Right hindlimb (tissue), 1 donor: ENCODE measurements around the gene OTOG.

Source experiments
- DNase-seq: peaks from one replicate; pipeline ENCODE4 v3.0.0-alpha.2; 2018

Gene OTOG

DNA sequence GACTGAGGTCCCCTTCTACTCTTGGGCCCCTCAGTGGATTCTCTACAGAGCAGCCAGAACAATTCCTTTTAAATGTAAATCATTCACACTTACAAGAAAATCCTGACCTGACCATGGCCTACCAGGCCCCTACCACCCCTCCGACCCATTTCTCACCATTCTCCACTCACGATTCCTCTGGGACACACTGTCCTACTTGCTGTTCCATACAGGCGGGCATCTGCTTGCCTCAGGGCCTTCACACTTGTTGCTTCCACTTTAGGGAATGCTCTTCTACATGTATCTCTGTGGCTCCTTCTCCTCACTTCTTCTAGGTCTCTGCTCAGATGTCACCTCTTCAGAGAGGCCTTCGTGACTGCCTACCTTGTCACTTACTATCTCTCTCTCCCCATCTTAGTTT lies 6.3 kb upstream of the OTOG start:
- no peak for DNase-seq

DNA sequence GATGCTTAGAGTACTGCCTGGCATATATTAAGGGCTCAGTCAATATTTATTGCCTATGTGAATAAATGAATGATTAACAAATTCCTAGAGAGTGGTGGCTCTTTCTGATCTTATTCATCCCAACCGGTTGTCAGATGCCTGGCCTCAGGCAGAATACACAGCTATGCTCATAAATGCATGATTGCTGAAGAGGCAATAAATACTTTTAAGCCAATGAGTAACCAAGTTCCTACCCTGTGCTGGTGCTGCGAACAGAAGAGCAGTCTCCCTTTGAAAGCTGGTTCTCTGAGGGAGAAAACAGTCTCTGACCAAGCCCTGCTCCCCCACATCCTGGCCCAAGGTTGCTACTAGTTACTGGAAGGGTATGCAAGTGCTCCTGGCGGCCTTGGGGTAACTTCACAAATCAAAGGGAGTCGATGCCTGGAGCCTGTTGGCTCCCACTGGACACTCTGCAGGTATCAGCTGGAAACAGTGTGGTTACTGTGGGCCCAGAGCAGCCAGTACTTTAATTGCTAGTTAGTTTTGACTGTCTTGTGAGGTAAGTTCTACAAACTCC lies 5.7 kb upstream of the OTOG start:
- no peak for DNase-seq

DNA sequence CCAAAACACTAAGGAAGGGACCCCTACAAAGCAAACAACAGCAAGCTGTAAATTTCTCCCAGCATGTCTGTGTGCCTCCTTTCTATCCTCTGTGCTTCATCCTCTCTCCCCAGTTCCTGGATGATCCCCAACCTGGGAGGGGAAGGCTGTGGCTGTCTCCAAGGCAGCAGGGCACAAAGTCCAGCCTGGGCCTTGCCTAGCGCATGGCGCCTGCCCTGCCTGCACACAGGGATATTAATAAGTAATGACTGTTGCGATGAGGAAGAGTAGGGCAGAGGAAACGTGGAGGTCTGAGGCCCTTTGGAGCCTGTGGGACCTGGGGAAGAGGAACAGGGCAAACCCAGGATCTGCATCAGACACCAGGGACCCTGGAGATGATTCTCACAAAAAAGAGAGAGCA lies 4.8 kb upstream of the OTOG start:
- DNase-seq: no peak

DNA sequence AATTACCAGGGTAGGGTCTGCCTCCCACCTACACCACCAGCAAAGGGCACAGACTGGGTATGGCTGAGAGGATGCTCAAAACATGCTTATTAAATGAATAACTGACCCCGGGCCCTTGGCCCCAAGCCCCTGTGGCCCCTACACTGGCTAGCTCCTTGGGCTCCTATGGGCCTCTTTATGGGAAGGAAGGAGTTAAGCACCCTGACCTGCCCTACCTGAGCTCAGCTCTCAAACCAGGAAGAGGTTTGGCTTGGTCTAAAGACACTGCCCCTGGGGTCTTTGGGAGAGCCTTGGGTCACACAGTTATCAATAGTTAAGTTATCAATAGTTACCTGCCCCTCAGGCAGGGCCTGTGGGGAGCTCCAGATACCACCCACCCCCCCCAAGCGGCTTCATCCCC lies 4.0 kb upstream of the OTOG start:
- DNase-seq: no peak

DNA sequence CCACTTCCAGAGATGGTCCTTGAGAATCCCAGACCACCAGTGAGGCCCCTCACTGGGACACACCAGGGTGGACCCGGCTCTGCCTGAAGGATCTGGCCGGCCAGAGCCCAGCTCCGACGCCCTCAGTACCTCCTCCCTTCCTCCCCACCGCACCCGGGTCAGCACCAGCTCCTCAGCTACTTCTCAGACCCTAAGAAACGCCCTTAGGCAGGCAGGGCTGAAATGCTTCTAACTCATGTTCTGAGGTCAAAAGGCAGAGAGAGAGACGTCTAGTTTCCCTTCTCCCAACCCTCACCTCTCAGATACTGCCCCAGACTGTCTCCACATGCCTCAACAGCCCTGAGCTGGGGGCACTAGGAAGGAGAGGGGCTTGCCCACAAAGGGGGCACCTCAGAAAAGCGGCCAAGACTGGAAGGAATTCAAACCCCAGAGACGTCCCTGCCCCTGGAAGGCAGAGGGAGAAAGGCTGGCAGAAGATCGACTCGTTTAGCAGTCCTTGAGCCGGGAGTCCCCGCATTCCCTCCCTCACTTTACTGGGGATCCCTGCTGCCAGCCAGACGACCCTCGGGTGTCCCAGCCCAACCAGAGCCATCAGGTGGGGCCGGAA lies 3.4 kb upstream of the OTOG start:
- no peak for DNase-seq

DNA sequence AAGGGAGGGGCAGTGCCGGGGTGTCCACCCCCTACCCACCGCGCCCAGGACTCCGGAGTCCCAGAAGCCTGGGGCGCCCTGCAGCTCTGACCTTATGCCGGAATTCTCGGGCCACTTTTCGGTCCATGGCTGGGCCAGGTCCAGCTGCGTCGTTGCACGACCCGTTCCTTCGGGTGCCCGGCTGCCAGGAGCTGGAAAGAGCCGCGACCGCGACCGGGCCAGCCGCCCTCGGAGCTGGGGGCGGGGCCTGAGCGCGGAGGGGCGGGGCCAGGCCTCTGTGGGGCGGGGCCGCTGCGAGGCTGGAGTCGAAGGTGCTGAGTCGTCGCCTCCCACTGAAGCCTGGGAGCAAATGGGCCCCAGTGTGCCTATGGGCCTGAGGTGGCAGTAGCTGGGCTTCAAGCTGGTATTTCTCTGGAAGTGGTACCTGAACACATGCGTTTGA lies 2.9 kb upstream of the OTOG start, which contains the start of gene USH1C:
Gene USH1C (minus strand): TSS at position 236 of the 442 bp plus-strand sequence. CDS start 109 bp downstream, at position 127.
- no peak for DNase-seq

DNA sequence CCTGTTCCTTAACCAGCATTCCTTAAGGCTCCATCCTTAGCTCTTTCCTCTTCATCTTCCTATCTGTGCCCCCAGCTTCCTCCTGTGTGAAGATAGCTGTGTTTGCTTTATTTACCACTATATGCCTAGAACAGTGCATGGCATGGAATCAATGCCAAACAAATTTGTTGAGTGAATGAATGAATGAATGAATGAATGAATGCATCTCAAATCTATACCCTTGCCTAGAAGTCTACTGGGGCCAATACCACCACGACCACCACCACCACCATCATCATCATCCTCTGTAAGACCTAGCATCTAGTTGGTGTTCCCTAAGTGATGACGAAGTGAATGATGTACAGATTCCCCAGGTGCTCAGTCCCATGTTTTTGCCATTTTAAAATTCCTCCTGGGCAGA lies 819 bp upstream of the OTOG start:
- DNase-seq: no peak

DNA sequence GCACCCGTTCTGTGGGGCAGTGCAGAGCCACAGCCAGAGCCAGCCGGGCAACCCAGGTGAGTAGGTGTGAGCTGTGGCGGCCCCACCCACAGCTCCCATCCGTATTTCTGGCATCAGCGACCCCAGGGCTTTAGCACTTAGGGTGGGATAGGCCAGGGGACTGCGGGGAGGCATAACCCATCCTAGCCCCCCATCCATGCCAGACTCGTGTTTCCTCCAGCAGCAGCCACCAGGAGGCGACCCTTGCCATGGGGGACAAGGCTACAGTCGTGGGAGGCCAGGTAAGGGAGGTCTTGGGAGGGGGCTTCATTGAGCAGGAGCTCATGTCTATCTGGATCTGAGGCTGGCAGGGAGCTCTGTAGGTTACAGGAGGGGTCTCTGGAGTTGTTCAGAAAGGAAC lies 873 bp downstream of the OTOG start:
- DNase-seq: peak; percentile 12

DNA sequence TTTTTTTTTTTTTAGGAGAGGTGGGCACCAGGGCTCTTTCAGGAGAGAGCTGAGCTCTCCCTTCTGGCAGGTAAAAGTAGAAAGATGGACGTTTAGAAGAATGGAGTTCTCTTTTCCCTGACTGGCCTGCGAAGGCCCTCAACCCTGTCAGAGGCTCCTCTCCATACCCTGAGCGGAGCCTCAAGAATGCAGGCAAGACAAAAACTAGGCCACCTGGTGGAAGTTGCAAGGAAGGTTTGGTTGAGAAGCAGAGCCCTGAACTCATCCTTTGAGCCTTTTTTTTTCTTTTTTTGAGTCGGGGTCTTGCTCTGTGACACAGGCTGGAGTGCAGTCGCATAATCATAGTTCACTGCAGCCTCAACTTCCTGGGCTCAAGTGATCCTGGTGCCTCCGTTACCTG lies 1.4 kb downstream of the OTOG start:
- peak; percentile 7 for DNase-seq

DNA sequence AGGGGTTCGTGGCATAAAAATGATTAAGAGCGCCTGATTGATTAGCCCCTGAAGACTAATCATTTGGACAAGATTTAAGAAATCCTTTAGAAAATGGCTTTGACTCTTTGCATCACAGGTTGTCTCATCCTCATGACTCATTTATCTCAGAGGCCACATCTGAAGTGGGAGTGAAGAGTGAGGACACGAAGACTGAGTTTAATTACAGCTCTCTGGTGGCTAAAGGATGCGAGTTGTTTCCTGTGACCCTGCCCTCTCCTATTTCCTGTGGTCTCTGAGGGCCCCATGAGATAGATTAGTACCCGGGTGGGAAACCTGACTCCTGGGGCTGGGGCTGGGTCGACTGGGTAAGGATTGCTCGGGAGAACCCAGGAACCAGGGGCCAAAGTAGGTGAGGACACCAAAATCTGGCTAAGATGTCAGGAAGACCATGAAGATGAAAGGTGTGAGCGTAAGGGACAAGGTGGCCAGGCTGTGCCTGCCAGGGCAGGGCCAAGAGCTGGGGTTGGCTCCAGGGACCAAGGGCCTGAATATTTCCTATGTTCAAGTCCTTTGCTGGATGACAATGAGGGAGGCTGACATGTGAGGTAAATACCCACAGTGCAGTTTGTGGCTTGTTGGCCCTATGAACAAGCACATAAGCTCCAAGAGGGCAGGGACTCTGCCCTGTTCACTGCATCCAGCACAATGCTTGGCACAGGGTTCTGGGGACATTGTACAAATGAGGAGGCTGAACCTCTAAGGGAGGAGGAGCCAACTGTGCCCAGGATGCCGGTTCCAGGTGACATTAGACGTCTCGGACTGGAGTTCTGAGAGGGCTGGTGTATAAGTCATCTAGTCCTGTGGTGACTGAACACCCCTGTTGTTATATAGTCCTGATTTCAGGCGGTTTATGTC lies 3.6 kb downstream of the OTOG start:
- DNase-seq: peak; percentile 7

DNA sequence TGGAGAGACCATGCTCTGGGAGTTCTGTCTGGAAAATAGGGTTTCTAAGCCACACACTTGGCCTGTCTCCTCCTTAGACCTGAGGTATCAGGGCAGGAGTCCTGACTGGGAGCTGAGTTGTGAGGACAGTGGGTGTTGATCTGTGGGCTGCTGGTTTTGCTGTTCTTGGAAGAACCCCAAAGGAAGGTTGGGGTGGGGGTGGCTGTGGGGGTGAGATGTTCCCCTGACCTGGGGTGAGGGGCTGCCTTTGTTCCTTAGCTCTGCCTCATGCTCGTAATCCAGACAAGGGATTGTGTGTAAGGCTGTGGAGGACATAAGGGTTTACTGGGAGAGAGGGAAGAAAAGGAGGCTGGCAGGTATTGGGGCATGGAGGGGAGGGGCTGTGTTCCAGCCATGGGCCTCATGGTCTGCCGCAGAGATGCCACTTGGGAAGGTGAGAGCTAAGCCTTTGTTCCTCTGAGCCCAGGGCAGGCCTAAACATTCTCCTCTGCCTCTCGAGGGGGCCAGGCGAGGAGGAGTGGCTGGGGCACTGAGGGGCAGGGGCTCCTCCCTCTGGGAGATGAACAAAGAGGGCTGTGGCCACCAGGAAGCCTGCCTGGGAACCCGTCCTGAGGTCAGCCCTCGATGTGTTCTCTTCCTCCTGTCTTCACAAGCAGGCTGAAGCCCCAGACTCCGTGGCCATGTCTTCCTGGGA lies 4.4 kb downstream of the OTOG start:
- DNase-seq: peak; percentile 15

DNA sequence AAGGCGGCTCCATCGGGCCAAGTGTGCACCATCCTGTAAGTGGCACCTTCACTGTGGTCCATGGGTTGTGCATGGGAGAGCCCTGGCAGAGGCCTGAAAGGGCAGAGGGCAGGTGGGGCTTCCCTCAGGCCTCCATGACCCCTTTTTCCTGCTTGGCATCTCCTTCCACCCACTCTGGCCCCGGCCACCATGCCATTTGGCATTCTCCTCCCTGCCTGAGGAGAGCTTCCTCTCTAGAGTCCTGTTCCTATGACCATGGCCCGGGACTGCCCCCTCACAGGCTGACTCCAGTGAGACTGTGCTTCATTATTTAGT lies 4.9 kb downstream of the OTOG start:
- no peak for DNase-seq

DNA sequence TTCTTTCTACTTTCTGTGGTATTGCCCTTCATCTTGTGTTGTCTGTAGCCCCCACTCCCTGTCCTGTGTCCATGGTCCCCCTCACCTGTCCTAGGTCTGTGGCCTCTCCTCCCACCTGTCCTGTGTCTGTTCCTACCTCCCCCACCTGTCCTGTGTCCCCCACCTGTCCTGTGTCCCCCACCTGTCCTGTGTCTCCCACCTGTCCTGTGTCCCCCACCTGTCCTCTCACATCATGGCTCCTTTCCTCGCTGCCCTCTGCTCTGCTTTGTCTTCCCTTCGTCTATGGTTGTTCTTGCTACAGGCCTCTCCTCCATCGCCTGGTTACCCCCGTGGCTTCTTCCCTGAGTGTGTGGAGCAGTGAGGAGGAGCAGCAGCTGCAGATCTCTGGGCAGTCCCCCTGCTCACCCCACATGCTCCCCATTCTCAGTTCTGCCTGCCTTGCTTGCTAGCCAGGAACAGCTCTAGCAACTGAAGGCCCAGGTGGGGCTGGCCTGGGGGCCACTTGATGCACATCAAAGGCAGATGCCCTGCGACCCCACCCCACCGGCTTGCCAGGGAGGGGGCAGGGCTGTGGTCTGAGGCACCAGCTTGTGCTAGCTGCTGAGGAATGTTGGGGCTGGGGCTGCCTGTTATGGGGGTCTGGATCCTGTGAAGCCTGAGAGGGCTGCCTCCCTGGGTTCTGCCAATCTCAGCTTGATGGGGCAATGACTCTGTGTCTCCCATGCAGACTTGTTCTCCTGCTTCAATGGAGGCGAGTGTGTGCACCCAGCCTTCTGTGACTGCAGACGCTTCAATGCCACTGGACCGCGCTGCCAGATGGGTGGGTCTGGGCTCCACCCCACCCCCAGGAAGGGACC lies 5.6 kb downstream of the OTOG start:
- no peak for DNase-seq

DNA sequence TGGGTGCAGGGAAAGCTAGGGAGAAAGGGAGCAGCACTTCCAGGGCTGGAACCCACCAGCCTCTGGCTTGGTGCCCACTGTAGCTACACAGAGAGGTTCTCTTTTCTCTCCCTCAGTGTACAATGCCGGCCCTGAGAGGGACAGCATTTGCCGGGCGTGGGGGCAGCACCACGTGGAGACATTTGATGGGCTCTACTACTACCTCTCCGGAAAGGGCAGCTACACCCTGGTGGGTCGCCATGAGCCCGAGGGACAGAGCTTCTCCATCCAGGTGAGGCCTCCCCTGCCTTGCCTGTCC lies 6.1 kb downstream of the OTOG start:
- DNase-seq: no peak

DNA sequence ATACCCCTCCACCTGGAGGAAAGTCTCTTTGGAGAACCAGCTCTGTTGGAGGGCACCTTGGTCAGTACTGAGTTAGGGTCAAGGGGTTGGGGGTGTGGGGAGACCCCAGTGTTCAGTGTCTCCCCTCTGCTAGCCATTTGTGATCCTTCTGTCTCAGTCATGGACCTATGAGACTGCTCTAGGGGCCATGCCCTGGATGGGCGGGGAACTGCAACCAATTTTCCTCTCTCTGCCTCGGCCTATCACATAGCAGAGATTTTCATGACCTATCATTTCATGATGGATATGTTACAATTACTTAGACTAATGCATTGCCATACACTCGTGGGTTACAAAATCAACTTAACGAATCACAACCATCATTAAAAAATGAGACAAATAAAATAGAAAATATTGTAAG lies 7.4 kb downstream of the OTOG start:
- DNase-seq: no peak

DNA sequence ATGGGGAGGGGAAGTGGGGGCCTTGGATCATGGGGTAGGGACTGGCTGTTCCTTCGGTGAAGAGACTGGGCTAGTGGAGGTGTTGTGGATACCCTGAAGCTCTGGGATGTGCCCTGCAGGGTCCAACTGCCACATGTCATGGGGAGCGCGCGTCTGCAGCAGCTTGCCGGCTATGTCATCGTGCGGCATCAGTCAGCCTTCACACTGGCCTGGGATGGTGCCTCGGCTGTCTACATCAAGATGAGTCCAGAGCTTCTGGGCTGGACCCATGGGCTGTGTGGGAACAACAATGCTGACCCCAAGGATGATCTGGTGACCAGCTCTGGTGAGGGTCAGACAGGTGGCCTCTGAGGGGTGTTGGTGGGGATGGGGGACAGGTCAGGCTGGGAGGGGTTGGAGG lies 9.9 kb downstream of the OTOG start:
- peak; percentile 1 for DNase-seq

DNA sequence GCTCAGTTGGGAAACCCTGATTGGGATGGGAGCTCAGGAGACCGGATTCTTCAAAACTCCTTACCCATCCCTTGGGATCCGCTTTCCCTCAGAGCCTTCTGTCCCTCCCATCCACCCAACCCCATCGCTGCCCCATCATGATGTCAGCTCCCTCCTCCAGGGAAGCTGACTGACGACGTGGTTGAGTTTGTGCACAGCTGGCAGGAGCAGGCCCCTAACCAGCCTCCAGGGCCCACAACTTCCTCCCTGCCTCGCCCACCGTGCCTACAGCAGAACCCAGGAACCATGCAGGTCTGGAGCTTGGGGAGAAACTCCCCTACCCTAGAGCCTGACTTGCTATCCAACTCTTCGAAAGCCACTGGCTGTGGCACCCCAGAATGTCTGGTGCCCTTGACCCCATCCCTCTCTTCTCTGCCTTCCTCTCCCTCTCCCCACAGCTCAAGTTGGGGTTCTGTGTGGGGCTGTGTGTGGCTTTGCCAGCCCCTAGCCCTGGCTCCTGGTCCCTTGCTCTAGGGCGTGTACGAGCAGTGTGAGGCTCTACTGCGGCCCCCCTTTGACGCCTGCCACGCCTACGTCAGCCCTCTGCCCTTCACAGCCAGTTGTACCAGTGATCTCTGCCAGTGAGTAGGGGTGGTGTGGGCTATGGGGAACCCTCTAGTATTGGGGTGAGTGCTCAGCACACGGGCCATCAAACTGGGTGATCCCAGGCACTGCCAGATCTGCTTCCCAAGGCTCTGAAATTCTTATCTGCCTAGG lies 11.1 kb downstream of the OTOG start:
- no peak for DNase-seq

DNA sequence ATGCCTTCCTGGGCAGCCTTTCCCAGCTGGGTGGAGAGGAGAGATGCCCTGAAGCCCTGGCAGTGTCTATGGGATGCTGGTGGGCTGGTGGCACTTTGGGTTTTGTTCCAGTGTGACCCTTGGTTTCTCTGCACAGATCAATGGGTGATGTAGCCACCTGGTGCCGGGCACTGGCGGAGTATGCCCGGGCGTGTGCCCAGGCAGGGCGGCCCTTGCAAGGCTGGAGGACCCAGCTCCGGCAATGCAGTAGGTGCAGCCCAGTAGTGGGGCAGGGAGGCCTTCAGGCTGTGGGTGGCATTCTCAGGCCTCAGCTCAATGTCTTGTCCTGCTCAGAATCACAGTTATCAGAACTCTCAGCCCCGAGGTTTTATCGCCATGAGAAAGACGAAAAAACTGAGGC lies 11.9 kb downstream of the OTOG start:
- no peak for DNase-seq

DNA sequence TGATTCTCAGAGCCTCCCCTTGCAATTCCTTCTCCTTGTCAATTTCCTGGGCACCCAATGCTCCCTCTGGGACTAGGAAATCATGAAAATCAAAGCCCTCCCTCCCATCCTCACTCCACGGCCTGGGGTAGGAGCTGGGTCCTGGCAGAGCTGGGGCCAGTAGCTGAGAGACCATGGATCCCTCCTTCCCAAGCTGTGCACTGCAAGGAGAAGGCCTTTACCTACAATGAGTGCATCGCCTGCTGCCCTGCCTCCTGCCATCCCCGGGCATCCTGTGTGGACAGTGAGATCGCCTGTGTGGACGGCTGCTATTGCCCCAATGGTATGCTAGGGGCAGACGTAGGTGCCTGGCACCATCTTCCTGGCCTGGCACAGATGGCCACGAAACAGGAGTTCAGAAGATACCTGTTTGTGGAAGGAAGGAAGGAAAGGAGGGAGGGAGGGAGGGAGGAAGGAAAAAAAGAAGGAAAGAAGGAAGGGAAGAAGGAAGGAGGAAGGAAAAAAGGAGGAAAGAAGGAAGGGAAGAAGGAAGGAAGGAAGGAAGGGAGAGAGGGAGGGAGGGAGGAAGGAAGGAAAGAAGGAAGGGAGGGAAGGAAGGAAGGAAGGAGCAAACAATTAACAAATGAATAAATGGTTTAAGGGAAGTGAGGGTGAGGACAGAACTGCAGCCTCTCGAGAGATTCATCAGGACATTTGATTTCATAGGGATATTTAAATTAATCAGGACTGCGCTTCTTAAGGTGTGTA lies 12.5 kb downstream of the OTOG start:
- no peak for DNase-seq

DNA sequence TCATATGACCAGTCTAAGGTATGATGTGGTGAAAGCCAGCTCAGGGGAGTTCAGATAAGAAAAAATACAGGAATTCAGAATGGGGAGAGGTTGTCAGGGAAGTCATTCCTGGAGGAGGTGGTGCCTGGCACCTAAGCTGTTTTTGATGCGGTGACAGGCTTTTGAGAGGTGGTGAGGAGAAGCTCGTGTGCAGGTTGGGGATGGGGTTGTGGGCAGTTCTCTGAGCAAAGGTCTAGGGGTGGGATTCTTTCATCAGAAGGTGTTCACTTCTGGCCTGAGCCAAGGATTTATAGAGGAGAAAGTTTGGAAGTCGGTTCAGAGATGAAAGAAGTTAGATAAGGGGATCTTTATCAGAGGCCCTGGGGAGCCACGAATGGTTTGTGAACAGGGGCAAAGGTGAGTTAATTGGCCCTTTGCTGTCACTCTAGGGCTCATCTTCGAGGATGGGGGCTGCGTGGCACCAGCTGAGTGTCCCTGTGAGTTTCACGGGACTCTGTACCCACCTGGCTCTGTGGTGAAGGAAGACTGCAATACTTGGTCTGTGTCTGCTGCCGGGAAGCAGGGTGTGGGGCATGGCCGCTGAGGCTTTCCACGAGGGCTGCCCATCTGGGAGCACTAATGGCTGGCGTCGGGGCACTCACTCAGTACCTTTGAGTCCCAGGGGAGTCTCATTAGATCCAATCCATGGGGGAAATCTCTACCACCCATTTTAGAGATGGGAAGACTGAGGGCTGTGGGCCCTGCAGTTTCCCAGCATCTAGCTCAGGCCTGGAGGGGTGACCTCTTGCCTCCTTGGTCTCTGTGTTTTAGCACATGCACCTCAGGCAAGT lies 13.4 kb downstream of the OTOG start:
- no peak for DNase-seq

DNA sequence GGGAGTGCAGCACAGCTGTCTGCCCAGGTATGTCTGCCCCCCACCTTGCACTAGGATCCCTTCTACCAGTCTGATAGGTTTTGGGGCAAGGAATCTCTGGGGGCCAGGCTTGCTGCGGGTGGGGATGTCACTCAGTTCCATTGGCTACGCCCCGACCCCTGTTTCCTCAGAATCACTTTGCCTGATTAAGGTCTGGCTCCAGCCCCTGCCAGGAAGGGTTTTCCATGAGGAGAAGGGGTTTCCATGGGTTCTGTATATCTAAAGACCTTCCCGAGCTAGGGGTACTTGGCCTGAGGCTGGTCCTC lies 14.0 kb downstream of the OTOG start:
- DNase-seq: no peak
